GM19238 (cell line): ENCODE measurements around the gene IFT43.

ENCODE experiments used
- DNase-seq: peaks from one replicate; pipeline ENCODE4 v3.0.0; 2011; ENCODE audit warnings: low spot score; ENCODE audit not compliant: insufficient read length

The IFT43 gene

DNA sequence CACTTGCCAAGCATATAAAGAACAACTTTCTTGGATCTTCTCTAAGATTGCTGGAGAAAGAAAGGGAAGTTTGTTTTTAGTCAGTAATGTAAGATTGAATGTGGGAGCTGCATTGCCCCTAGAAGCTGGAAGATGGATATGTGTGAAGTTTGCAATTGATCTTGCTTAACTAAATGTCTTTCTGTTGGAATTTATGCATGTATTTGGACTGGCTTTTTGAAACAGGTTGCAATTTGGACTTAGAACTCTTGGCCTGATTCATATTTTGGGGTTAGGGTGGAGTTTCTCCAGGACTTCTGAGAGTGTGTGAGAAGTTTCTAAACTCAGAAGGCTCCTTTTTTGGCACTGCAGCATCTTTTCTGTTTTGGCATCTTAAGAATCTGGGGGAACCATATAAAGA, 26.4 kb downstream of the IFT43 start:
- no peak for DNase-seq

DNA sequence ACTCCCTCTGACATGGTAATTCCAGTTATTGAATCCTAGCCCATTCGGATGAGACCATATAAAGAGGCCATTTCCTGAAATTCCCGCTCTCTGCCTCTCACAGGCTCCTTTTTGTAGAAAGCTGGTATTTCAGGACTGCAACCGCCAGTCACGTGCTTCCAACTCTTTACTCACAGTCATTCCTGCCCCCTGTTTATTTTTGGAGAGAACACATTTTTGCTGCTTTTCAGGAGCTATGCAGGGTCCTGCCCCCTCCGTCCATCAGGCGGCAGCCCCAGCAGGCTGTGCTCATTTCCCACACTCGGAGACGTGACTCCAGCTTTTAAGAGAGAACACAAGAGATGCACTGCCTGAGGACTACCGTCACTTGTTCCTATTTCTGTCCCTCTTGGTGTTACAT, 26.8 kb downstream of the IFT43 start:
- no peak for DNase-seq

- DNase-seq: no peak
Observed at GRCh38 chr14:76015191-76015590, 29.6 kb downstream of the IFT43 start.

- DNase-seq: no peak
Observed at GRCh38 chr14:76015668-76016067, 30.1 kb downstream of the IFT43 start.

GRCh38 chr14:76019676-76020075, 34.1 kb downstream of the IFT43 start:
- no peak for DNase-seq

- no peak for DNase-seq
Observed at GRCh38 chr14:76022991-76023390, 37.4 kb downstream of the IFT43 start.

DNA sequence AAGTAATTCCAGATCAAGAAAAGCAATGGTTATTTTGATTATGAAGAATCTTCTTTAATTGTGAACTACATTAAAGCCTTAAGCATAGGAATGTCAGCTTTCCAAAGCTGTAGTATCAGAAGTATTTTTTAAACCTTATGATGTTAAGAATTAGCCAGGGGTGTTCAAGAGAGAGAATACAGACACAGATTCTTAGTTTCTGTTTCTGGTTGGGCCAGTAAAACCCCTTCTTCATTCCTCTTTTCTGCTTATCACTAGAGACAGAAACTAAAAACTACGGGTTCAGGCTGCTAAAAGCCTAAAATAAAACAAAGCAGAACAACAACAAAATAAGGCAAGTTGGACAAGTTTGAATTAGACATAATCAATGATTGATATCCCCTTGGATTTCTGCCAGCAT, 38.2 kb downstream of the IFT43 start:
- DNase-seq: no peak

GRCh38 chr14:76024211-76024907, 38.8 kb downstream of the IFT43 start:
- DNase-seq: no peak

- DNase-seq: no peak
Observed at GRCh38 chr14:76034566-76034965, 49.0 kb downstream of the IFT43 start.

DNA sequence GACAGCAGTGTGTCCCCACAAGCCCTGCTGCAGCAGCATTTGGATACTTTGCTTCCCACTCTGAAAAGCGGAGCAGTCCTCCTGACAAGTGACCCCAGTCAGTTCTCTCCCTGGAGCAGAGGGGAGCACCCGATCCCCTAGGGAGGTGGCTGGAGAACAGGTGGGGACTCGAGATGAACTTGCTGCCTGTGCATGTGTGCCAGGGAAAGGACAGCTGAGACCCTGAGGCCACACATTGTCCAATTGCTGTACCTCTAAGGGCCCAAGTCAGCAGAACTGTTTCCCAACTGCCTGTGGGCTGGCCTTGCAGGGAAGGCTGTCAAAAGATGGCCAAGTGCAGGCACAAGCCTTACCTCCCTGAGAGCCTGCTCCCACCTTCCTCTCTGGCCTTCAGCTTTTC, 55.1 kb downstream of the IFT43 start:
- no peak for DNase-seq

GRCh38 chr14:76045773-76046172, 60.2 kb downstream of the IFT43 start:
- no peak for DNase-seq

DNA sequence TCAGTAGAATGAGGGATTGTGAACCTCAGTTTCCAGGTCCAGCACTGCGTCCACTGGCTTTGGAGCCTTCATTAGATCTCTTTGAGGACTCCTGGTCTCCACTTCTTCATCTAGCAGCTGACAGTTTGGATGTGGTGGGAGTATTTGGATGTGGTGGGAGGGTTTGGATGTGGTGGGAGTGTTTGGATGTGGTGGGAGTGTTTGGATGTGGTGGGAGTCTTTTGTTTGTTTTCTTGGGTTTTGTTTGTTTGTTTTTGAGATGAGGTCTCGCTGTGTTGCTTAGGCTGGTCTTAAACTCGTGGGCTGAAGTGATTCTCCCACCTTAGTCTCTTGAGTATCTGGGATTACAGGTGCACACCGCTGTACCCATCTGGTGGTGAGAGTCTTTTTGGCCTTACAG, 64.7 kb downstream of the IFT43 start:
- no peak for DNase-seq

GRCh38 chr14:76050797-76051392, 65.3 kb downstream of the IFT43 start:
- DNase-seq: peak; percentile 39

GRCh38 chr14:76051717-76052465, 66.3 kb downstream of the IFT43 start:
- no peak for DNase-seq

DNA sequence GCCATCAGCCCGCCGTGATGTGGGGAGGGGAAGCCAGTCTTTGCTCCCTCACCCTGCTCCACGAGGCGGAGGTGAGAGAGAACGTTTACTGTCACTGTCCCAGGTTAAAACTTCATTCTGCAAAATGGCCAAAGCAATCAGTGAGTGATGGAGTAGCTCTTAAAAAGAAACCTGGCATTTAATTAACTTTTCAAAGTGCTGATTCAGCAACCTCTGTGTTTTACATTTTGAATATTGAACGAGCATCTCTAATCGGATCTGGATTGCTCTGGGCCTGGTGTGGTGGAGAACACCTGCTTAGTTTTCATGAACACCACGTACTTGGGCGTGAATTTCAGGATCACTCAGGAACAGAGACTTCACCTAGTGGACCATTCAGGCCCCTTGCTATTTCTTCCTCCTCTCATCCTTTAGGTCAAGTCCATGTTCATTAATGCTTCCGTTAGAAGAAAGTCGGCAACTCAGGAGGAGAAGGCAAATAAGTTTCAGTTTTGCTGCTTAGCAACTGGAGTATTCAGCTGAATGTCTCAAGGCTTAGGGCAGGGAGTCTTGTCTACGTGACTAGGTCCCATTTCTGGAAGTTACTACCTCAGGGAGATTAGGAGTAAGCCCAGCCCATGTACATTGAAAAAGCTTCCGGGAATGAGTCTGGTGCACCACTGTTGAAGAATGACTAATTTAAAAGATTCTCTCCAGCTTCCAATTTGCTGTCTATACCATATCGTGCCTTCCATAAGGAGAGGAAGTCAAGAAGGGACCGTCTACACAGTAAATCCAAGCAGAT, 68.2 kb downstream of the IFT43 start:
- DNase-seq: no peak

- DNase-seq: no peak
Observed at GRCh38 chr14:76055330-76055729, 69.8 kb downstream of the IFT43 start.

DNA sequence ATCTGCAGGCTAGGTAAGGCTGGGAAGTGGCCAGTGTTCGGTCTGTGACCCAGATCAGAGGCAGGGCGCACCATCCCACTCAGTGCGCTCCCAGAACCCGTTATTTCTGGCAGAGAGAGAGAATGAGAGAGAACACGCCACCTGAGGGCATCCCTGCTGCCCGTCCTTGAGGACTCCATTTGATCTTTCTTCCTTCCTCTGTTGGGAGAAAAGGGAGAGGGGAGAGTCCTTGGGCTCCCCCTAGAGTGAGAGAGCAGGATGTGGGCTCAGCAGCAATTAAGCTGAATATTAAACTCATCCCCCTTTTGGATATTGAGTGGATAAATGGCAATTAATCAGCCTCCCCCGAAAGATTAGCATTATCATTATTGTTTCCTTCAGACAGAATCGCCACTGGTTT, 70.6 kb downstream of the IFT43 start:
- no peak for DNase-seq

GRCh38 chr14:76057914-76058313, 72.4 kb downstream of the IFT43 start:
- no peak for DNase-seq

DNA sequence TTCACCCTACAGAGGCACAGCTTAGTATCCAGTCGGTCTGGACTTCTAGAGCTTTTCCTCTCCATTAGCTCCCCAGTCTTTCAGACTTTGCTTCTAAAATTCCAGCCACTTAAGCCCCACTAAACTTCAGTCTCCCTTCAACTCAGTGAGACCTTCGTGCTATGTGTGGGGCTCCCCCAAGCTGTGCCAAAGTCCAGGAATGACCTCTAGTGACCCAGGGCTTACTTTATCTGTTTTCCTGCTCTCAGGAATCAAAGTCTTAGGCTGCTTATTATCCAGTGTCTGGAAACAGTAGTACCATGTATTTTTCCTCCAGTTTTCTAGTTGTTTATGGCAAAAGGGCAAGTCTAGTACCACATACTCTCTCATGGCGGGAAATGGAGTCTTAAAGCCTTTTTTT, 77.8 kb downstream of the IFT43 start:
- DNase-seq: no peak

- no peak for DNase-seq
Observed at GRCh38 chr14:76065519-76065918, 80.0 kb downstream of the IFT43 start.

DNA sequence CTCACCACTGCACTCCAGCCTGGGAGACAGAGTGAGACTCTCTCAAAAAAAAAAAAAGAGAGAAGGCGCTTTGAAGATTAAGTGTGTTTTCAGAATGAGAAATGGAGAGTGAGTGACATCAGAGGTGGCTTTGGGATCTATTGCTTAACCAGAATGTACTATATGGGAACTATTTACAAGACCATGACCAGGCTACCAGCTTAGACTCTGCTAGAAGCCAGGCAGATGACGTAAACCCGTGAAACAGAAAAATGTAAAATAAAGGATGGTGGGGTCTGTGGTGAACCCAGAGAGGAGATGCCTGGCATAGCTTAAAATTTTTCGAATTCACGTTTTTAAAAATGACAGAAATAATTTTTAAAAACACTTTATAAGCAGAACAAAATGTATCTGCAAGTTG, 82.0 kb downstream of the IFT43 start:
- no peak for DNase-seq

DNA sequence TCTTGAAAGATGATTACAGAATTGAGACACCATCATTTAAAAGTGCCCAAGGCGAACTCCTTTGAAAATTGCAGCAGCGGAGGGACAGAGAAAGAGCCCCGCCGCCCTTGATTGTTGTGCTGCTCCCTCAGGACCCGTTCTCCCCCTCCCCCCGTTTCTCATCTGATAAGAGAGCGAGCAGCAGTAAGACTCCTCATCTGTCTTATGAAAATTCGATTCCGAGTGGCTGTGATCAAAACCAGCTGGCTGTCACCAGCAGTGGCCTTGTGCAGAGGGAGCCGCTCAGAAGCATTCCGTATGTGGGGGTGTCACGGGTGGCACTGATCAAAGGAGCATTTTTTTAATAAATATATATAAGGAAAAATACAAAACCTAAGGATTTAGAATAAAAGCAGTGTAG, 88.2 kb downstream of the IFT43 start:
- no peak for DNase-seq
